Cerebellar nuclear complex (tissue), 1 donor: ENCODE measurements around the gene ATAD3B.

Source experiments
- DNase-seq, 2 experiments: peaks; one replicate each; lab custom pipeline; 2025; lab: John Stamatoyannopoulos, UW

Gene ATAD3B

GRCh38 chr1:1534401-1535154 lies 63.0 kb downstream of the ATAD3B start:
- DNase-seq, result no peak

- no peak for DNase-seq
These were observed 63.8 kb downstream of the ATAD3B start for GRCh38 chr1:1535201-1536018.

GRCh38 chr1:1536019-1536937 lies 64.7 kb downstream of the ATAD3B start:
- DNase-seq, result no peak

- no peak for DNase-seq
These were observed 65.5 kb downstream of the ATAD3B start for GRCh38 chr1:1536938-1537546.

- no peak for DNase-seq
These were observed 66.2 kb downstream of the ATAD3B start for GRCh38 chr1:1537626-1538250.

- no peak for DNase-seq
These were observed 66.8 kb downstream of the ATAD3B start for GRCh38 chr1:1538334-1538733.

GRCh38 chr1:1538989-1539309 lies 67.4 kb downstream of the ATAD3B start:
- no peak for DNase-seq

- peak in 1 of 2 experiments; percentile 15 for DNase-seq
These were observed 67.9 kb downstream of the ATAD3B start for GRCh38 chr1:1539310-1540089.

- peak in 1 of 2 experiments; percentile 37 for DNase-seq
These were observed 68.7 kb downstream of the ATAD3B start, which contains the start of gene TMEM240 for GRCh38 chr1:1540090-1540817. TMEM240 (minus strand) TSS chr1:1540624; CDS start chr1:1540346, 278 bp downstream.

- no peak for DNase-seq
These were observed 69.5 kb downstream of the ATAD3B start for GRCh38 chr1:1540818-1541628.

GRCh38 chr1:1541956-1542765 lies 70.6 kb downstream of the ATAD3B start:
- no peak for DNase-seq

GRCh38 chr1:1542766-1543705 lies 71.5 kb downstream of the ATAD3B start:
- no peak for DNase-seq

GRCh38 chr1:1543706-1544099 lies 72.1 kb downstream of the ATAD3B start:
- DNase-seq, result no peak

- DNase-seq, result no peak
These were observed 73.0 kb downstream of the ATAD3B start for GRCh38 chr1:1544544-1544943.
